Upper lobe of left lung (tissue), 6 donors: Measurements from ENCODE around the gene KIF27. TPM values are rescaled to one million over a fixed set of nuclear protein-coding genes. Genes with fewer than 3 reads are reported as not detected.
A peak's percentile ranks its signal among the peaks of the same experiment; 100 is the strongest.

ENCODE experiments used
- ATAC-seq, 2 donors: fragments of 200-7000 bp; cut with Tn5 transposase; one replicate each; pipeline ENCODE4 v1.9.1; 2022; ENCODE audit warnings: mild to moderate bottlenecking in 2 of 2, moderate library complexity in 2 of 2; ENCODE audit not compliant: low FRiP score in 2 of 2
- DNase-seq, 2 donors: peaks; one replicate each; pipeline ENCODE4 v3.0.0-alpha.2; 2019 to 2020
- H3K27ac ChIP-seq, 4 donors: fragments of 200-600 bp; sonication (generic); one replicate each; pipeline ENCODE4 v1.5.1; 2016 to 2019
- H3K27me3 ChIP-seq, 4 donors: fragments of 200-600 bp; sonication (generic); one replicate each; pipeline ENCODE4 v1.5.1; 2017 to 2019
- H3K36me3 ChIP-seq, 4 donors: fragments of 200-600 bp; sonication (generic); one replicate each; pipeline ENCODE4 v1.5.1; 2016 to 2019
- H3K4me1 ChIP-seq, 4 donors: fragments of 200-600 bp; sonication (generic); one replicate each; pipeline ENCODE4 v1.5.1; 2018 to 2019
- H3K4me3 ChIP-seq, 4 donors: fragments of 200-600 bp; sonication (generic); one replicate each; pipeline ENCODE4 v1.5.1; 2017 to 2019; ENCODE audit warnings: mild to moderate bottlenecking in 2 of 4, moderate library complexity in 1 of 4
- H3K9me3 ChIP-seq, 4 donors: fragments of 200-600 bp; sonication (generic); one replicate each; pipeline ENCODE4 v1.5.1; 2018 to 2019
- EP300 ChIP-seq, 4 donors: sonication (generic); formaldehyde crosslinking; IDR thresholded peaks; one replicate each; pipeline ENCODE4 v1.5.1; 2017; ENCODE audit warnings: antibody characterized with exemption in 4 of 4, control low read depth in 2 of 4
- POLR2A ChIP-seq, 4 donors: fragments of 450-650 bp; IDR thresholded peaks; one replicate each; pipeline ENCODE4 v1.5.1; 2016 to 2017; ENCODE audit warnings: antibody characterized with exemption in 4 of 4, mild to moderate bottlenecking in 2 of 4
- POLR2AphosphoS5 ChIP-seq, 2 donors: sonication (generic); formaldehyde crosslinking; IDR thresholded peaks; one replicate each; pipeline ENCODE4 v1.5.1; 2017; ENCODE audit warnings: antibody characterized with exemption in 2 of 2
- WGBS, 2 donors: methylation state at CpG; one replicate each; pipeline ENCODE4 v1.1.5; 2017 to 2018; 5-methylcytosine and 5-hydroxymethylcytosine counted together
- total RNA-seq, 6 donors: library from RNA; depleted of rRNA in 4 of 6; stranded (reverse); fragments of >200 nt in 4 of 6; gene quantifications; one replicate each; pipeline versions ENCODE4 v1.1.0 to v1.2.1, GENCODE V29; 2016 to 2021
- TF ChIP-seq, protein P1 (sequence below), 6 experiments: fragments of 450-650 bp in 4 of 6; fragments of 200-600 bp in 2 of 6; sonication (generic) in 2 of 6; IDR thresholded peaks; one replicate each; pipeline ENCODE4 v1.5.1; 2016 to 2019; ENCODE audit warnings: antibody characterized with exemption in 6 of 6
- donor health status: DM: no; HTN: no; CAD: no; lungs with moderate emphysema.
- donor health status: DM: no; HTN: yes; CAD: no; lungs with severe emphysema.

The KIF27 gene
- total RNA-seq, 6 donors from 2014 or later: 5.3 to 32.5 (median 6.7) TPM

DNA sequence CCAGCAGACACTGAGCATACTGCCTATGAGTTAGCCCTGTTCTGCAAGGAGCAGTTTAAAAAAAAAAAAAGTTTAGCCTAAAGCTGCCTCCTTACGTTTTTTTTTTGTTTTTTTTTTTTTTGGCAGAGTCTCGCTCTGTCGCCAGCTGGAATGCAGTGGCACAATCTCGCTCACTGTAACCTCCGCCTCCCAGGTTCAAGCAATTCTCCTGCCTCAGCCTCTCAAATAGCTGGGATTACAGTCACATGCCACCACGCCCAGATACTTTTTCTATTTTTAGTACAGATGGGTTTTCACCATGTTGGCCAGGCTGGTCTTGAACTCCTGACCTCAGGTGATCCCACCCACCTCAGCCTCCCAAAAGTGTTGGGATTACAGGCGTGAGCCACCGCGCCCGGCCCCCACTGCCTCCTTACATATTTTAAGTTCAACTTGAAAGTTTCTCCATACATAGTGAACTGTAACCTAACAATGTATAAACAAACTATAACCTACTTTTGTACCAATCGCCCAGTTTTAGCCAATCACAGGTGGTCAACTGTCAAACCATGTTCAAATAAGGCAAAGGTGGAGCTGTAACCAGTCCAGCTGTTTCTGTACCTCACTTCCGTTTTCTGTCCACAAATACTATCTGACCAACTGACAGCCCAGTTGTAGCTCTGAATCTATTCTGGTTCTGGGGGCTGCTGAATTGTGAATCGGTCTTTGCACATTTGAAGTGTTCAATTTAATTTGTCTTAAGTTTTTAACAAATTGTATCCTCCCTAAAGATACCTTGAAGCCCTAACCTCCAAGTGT, 120.8 kb downstream of the KIF27 start:
- Histone ChIP-seq H3K27ac (no peak overlapping the region), H3K27me3 (no peaks in the 10 kb centered on the region), H3K4me1 (no peaks in the 10 kb centered on the region), H3K36me3 (peaks cover 0 to 22% (median 3%) of the 10 kb centered on the region in 4 donors), H3K4me3 (no peak overlapping the region), H3K9me3 (no peaks in the 10 kb centered on the region)
- 89 to 91% methylated on average over 13 of the region's 13 CpGs for WGBS, 2 donors
- no peak for ATAC-seq
- DNase-seq: peak in 1 of 2 donors; percentile 63
- TF ChIP-seq, protein P1, sequence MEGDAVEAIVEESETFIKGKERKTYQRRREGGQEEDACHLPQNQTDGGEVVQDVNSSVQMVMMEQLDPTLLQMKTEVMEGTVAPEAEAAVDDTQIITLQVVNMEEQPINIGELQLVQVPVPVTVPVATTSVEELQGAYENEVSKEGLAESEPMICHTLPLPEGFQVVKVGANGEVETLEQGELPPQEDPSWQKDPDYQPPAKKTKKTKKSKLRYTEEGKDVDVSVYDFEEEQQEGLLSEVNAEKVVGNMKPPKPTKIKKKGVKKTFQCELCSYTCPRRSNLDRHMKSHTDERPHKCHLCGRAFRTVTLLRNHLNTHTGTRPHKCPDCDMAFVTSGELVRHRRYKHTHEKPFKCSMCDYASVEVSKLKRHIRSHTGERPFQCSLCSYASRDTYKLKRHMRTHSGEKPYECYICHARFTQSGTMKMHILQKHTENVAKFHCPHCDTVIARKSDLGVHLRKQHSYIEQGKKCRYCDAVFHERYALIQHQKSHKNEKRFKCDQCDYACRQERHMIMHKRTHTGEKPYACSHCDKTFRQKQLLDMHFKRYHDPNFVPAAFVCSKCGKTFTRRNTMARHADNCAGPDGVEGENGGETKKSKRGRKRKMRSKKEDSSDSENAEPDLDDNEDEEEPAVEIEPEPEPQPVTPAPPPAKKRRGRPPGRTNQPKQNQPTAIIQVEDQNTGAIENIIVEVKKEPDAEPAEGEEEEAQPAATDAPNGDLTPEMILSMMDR (IDR thresholded peaks at IDR 0.05): no peak
- TF ChIP-seq EP300 (IDR thresholded peaks at IDR 0.05) (no peak), POLR2A (IDR thresholded peaks at IDR 0.05) (no peak), POLR2AphosphoS5 (IDR thresholded peaks at IDR 0.05) (no peak)

DNA sequence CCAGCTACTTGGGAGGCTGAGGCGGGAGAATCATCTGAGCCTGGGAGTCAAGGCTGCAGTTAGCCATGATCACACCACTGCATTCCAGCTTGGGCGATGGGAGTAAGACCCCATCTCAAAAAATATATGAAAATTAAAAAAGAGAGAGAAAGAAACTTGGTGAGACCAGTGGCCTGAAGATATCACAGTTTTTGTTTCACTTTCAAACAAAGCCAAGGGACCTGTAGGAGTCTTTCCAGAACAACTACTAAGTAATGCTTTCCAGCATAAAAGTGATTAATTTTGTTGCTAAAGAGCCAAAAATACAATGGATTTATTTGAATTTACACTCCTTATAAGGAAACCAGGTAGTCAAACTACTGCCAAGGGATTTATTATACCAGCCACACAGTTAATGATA, 127.2 kb downstream of the KIF27 start:
- DNase-seq (no peak), ATAC-seq (no peak)
- peaks cover 0 to 30% (median 3%) of the 10 kb centered on the region in 4 donors for H3K36me3 ChIP-seq
- 98 to 100% methylated on average over 2 of the region's 2 CpGs for WGBS, 2 donors
- no peak overlapping the region for H3K4me3 ChIP-seq
- no peak overlapping the region for H3K27ac ChIP-seq
- TF ChIP-seq EP300 (IDR thresholded peaks at IDR 0.05): no peak
- TF ChIP-seq POLR2AphosphoS5 (IDR thresholded peaks at IDR 0.05): no peak
- TF ChIP-seq, protein P1 (IDR thresholded peaks at IDR 0.05): no peak
- no peak for TF ChIP-seq POLR2A (IDR thresholded peaks at IDR 0.05)
- no peaks in the 10 kb centered on the region for H3K27me3 ChIP-seq
- H3K4me1 ChIP-seq: no peaks in the 10 kb centered on the region
- no peaks in the 10 kb centered on the region for H3K9me3 ChIP-seq

DNA sequence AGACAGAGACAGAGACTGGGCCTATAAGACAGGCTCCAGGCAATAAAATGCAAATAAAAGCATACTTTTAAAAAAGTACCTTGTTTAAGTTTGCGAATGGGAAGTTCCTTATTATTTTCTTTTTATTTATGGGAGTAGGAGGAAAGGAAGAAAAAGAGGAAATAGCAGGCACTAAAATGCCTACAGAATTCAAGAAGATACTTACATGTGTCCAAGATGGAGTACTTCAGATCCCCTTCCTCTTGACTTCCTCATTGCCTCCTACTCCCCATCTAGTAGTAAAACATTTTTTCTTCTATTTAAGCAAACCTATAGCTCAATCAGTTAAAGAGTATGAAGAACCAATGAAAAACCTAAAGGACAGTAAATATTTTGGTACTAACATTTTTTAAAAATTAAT, 128.5 kb downstream of the KIF27 start:
- 86 to 97% methylated on average over 1 of the region's 1 CpG for WGBS, 2 donors
- DNase-seq (no peak), ATAC-seq (no peak)
- Histone ChIP-seq H3K36me3 (peaks cover 0 to 18% (median 0%) of the 10 kb centered on the region in 4 donors), H3K27me3 (no peaks in the 10 kb centered on the region), H3K9me3 (no peaks in the 10 kb centered on the region), H3K4me1 (no peaks in the 10 kb centered on the region), H3K27ac (no peak overlapping the region), H3K4me3 (no peak overlapping the region)
- TF ChIP-seq POLR2AphosphoS5 (IDR thresholded peaks at IDR 0.05) (no peak), POLR2A (IDR thresholded peaks at IDR 0.05) (no peak), EP300 (IDR thresholded peaks at IDR 0.05) (no peak)
- TF ChIP-seq, protein P1 (IDR thresholded peaks at IDR 0.05): no peak

Other genes with a start within 250 kb of the KIF27 start
- 100 to 1,000 TPM in 2 of 6 donors, 10 to 100 TPM in 4; 75.6 to 113 (median 84.7) TPM for gene UBQLN1, start 213.5 kb downstream of the KIF27 start, total RNA-seq
- 10 to 100 TPM in 2 of 6 donors, 1 to 10 TPM in 4; 4.4 to 28.3 (median 6.5) TPM for gene GKAP1, start 103.7 kb downstream of the KIF27 start, total RNA-seq
- 100 to 1,000 TPM; 178 to 465 (median 359) TPM for gene HNRNPK, start 58.8 kb upstream of the KIF27 start, total RNA-seq
- 10 to 100 TPM in 1 of 6 donors, 1 to 10 TPM in 4, under 1 TPM in 1; 0.55 to 11.5 (median 5.8) TPM for gene RMI1, start 59.4 kb upstream of the KIF27 start, total RNA-seq